HepG2 (cell line): ENCODE data around the gene STAM. TPM values are rescaled to one million over a fixed set of nuclear protein-coding genes. Genes with fewer than 3 reads are reported as not detected.
A peak's percentile ranks its signal among the peaks of the same experiment; 100 is the strongest.

Source experiments
- AHDC1 ChIP-seq: sonication (generic); formaldehyde crosslinking; IDR thresholded peaks from 2 replicates; pipeline ENCODE4 v1.5.1; 2020; ENCODE audit warnings: mild to moderate bottlenecking, missing genetic modification reagents, borderline replicate concordance
- FOXA1 ChIP-seq, 2 experiments: fragments of 450-650 bp in 1 of 2; sonication (generic) in 1 of 2; formaldehyde crosslinking in 1 of 2; IDR thresholded peaks; 2 replicates each; pipeline versions ENCODE4 v1.4.0 to v1.6.1; 2016 to 2020; ENCODE audit warnings: missing genetic modification reagents in 1 of 2
- GABPA ChIP-seq, 2 experiments: IDR thresholded peaks; 2 replicates each; pipeline ENCODE4 v1.6.1; 2011 to 2016; ENCODE audit warnings: low read depth in 2 of 2, low read length in 1 of 2, missing biosample characterization in 1 of 2, missing genetic modification characterization in 1 of 2
- HNF1A ChIP-seq, 2 experiments: sonication (generic) in 1 of 2; formaldehyde crosslinking in 1 of 2; IDR thresholded peaks; 2 replicates each; pipeline versions ENCODE4 v1.4.0 to v1.6.1; 2016 to 2020; ENCODE audit warnings: borderline replicate concordance in 1 of 2, low read depth in 1 of 2, mild to moderate bottlenecking in 1 of 2, missing genetic modification reagents in 1 of 2
- MBD4 ChIP-seq: IDR thresholded peaks from 2 replicates; pipeline ENCODE4 v1.6.1; 2012; ENCODE audit warnings: low read length, inconsistent platforms, borderline replicate concordance
- NCOA2 ChIP-seq: sonication (generic); formaldehyde crosslinking; IDR thresholded peaks from 2 replicates; pipeline ENCODE4 v1.8.0; 2022; ENCODE audit warnings: inconsistent platforms
- NR2C2 ChIP-seq: sonication (generic); formaldehyde crosslinking; IDR thresholded peaks from 2 replicates; pipeline ENCODE4 v1.4.0; 2020; ENCODE audit warnings: missing genetic modification reagents, mild to moderate bottlenecking, moderate library complexity, borderline replicate concordance
- POGZ ChIP-seq: sonication (generic); formaldehyde crosslinking; IDR thresholded peaks from 2 replicates; pipeline ENCODE4 v1.4.0; 2020; ENCODE audit warnings: mild to moderate bottlenecking, missing genetic modification reagents
- TCF7 ChIP-seq: sonication (generic); IDR thresholded peaks from 2 replicates; pipeline ENCODE4 v1.6.1; 2016; ENCODE audit warnings: antibody characterized with exemption, low read depth
- ZNF710 ChIP-seq: sonication (generic); formaldehyde crosslinking; IDR thresholded peaks from 2 replicates; pipeline ENCODE4 v1.5.0; 2020; ENCODE audit warnings: mild to moderate bottlenecking, missing genetic modification reagents, borderline replicate concordance
- polyA plus RNA-seq, 8 experiments: library from polyadenylated mRNA; depleted of rRNA in 3 of 8; stranded (reverse) in 7 of 8; unstranded in 1 of 8; fragments of >200 nt; fragmentation: Illumina TruSeq in 4 of 8; extraction: Trizol in 4 of 8; gene quantifications; 2 replicates each; pipeline versions ENCODE4 v1.2.1 to v1.2.3, GENCODE V29; 2011 to 2016; ENCODE audit warnings: low read depth in 4 of 8, missing spikeins in 1 of 8, mixed read lengths in 1 of 8; ENCODE audit not compliant: insufficient read depth in 1 of 8
- total RNA-seq, 5 experiments: library from RNA; depleted of rRNA; stranded (reverse); fragments of >200 nt; fragmentation: Illumina TruSeq; extraction: Trizol; gene quantifications; 2 replicates each; pipeline ENCODE4 v1.2.3, GENCODE V29; 2016; ENCODE audit warnings: low read depth in 1 of 5
- TF ChIP-seq, protein P1 (sequence below): IDR thresholded peaks from 2 replicates; pipeline ENCODE4 v1.6.1; 2012; ENCODE audit warnings: low read depth, low read length, improper control_type of control experiment
- TF ChIP-seq, protein P2 (sequence below): IDR thresholded peaks from 2 replicates; pipeline ENCODE4 v1.6.1; 2012; ENCODE audit warnings: inconsistent platforms

The STAM gene
- total and polyA plus RNA-seq, 2 of the 13 experiments (the other 11 are each of a cell fraction or from before 2014, with no cell fraction given) = 19.5 to 25.1 TPM

DNA sequence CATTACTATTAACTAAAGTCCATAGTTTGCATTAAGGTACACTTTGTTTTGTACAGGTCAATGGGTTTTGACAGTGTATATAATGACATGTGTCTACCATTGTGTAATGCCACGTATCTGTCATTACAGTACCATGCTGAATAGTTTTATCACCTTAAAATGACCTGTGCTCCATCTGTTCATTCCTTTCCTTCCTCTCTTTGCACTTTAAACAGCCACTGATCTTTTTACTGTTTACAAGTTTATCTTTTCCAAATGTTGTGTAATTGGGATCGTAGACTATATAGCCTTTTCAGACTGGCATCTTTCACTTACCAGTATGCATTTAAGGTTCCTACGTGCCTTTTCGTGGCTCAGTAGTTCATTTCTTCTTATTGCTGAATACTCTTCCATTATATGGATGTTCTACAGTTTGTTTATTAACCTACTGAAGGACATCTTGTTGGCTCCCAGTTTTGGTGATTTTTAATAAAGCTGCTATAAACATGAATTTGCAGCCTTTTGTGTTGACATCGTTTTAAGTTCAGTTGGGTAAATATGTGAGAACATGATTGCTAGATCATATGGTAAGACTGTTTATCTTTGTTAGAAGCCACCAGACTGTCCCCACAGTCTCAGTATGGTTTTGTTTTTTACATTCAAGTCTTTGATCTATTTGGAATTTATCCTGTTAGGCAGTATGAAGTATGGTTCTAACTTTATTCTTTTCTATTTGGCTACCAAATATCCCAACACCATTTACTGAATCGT lies 24.7 kb downstream of the STAM start (continued):
- TF ChIP-seq, protein P1, sequence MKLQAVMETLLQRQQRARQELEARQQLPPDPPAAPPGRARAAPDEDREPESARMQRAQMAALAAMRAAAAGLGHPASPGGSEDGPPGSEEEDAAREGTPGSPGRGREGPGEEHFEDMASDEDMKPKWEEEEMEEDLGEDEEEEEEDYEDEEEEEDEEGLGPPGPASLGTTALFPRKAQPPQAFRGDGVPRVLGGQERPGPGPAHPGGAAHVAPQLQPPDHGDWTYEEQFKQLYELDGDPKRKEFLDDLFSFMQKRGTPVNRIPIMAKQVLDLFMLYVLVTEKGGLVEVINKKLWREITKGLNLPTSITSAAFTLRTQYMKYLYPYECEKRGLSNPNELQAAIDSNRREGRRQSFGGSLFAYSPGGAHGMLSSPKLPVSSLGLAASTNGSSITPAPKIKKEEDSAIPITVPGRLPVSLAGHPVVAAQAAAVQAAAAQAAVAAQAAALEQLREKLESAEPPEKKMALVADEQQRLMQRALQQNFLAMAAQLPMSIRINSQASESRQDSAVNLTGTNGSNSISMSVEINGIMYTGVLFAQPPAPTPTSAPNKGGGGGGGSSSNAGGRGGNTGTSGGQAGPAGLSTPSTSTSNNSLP = 0 out of 2 replicates have a peak, but pooled peaks have one; percentile 26
- TF ChIP-seq POGZ (no peak; the same call in 1 of the 2 replicates), GABPA (IDR thresholded peaks at IDR 0.05; ENCODE audit: low read depth, low read length) (no peak), GABPA (CRISPR knock-in tag; IDR thresholded peaks at IDR 0.05; ENCODE audit: low read depth) (no peak), TCF7 (0 out of 2 replicates have a peak, but pooled peaks have one; percentile 13), ZNF710 (CRISPR knock-in tag) (peak; percentile 59; the same call in 1 of the 2 replicates), NCOA2 (CRISPR knock-in tag) (peak; percentile 54), FOXA1 (IDR thresholded peaks at IDR 0.05) (no peak), FOXA1 (CRISPR knock-in tag; IDR thresholded peaks at IDR 0.05) (peak; percentile 64), MBD4 (0 out of 2 replicates have a peak, but pooled peaks have one; percentile 7), AHDC1 (CRISPR knock-in tag) (peak; percentile 47; the same call in 1 of the 2 replicates), NR2C2 (0 out of 2 replicates have a peak, but pooled peaks have one; percentile 40), HNF1A (IDR thresholded peaks at IDR 0.05; ENCODE audit: low read depth) (0 out of 2 replicates have a peak, but pooled peaks have one; percentile 36), HNF1A (CRISPR knock-in tag; IDR thresholded peaks at IDR 0.05; ENCODE audit: borderline replicate concordance) (no peak)
- TF ChIP-seq, protein P2, sequence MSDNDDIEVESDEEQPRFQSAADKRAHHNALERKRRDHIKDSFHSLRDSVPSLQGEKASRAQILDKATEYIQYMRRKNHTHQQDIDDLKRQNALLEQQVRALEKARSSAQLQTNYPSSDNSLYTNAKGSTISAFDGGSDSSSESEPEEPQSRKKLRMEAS = peak; percentile 30; the same call in 1 of the 2 replicates
